Uterus (tissue), 4 donors: ENCODE measurements around the gene MYL11. TPM values are rescaled to one million over a fixed set of nuclear protein-coding genes. Genes with fewer than 3 reads are reported as not detected.

Experiments used
- DNase-seq, 2 donors: peaks; one replicate each; pipeline ENCODE4 v3.0.0-alpha.2; 2019 to 2020
- H3K27ac ChIP-seq, 2 donors: fragments of 200-600 bp; sonication (generic); 1 replicate in 1 of 2; 2 replicates in 1 of 2; pipeline ENCODE4 v1.5.1; 2016 to 2018
- H3K27me3 ChIP-seq, 2 donors: fragments of 200-600 bp; sonication (generic); one replicate each; pipeline ENCODE4 v1.5.1; 2018 to 2019; ENCODE audit warnings: control low read depth in 1 of 2
- H3K36me3 ChIP-seq, 2 donors: fragments of 200-600 bp; sonication (generic); one replicate each; pipeline ENCODE4 v1.5.1; 2019; ENCODE audit warnings: control low read depth in 1 of 2
- H3K4me1 ChIP-seq, 2 donors: fragments of 200-600 bp; sonication (generic); one replicate each; pipeline ENCODE4 v1.5.1; 2018 to 2019; ENCODE audit warnings: control low read depth in 1 of 2
- H3K4me3 ChIP-seq, 2 donors: fragments of 200-600 bp; sonication (generic); 1 replicate in 1 of 2; 2 replicates in 1 of 2; pipeline ENCODE4 v1.5.1; 2018 to 2019; ENCODE audit warnings: mild to moderate bottlenecking in 1 of 2
- H3K9me3 ChIP-seq, 2 donors: fragments of 200-600 bp; sonication (generic); one replicate each; pipeline ENCODE4 v1.5.1; 2019; ENCODE audit warnings: control low read depth in 1 of 2
- CTCF ChIP-seq, 4 experiments: fragments of 200-600 bp in 2 of 4; fragments of 450-650 bp in 2 of 4; sonication (generic) in 2 of 4; IDR thresholded peaks; one replicate each; pipeline ENCODE4 v1.5.1; 2016 to 2019; ENCODE audit warnings: antibody characterized with exemption in 4 of 4, mild to moderate bottlenecking in 2 of 4, moderate library complexity in 1 of 4
- POLR2A ChIP-seq, 2 donors: fragments of 450-650 bp; IDR thresholded peaks; one replicate each; pipeline ENCODE4 v1.6.1; 2016; ENCODE audit warnings: antibody characterized with exemption in 2 of 2, mild to moderate bottlenecking in 1 of 2, moderate library complexity in 1 of 2
- intact Hi-C: fragments of 100-400 bp; cut with DNase I; formaldehyde crosslinking; loops from one replicate; pipeline ENCODE4 v1.15.1; 2023; ENCODE audit warnings: low total_unique reads
- total RNA-seq, 4 donors: library from RNA; depleted of rRNA in 3 of 4; stranded (reverse); fragments of >200 nt in 3 of 4; gene quantifications; one replicate each; pipeline versions ENCODE4 v1.1.0 to v1.2.4, GENCODE V29; 2014 to 2023
- donor health status: DM: yes; HTN: yes; CAD: no.

The MYL11 gene
- total RNA-seq, 4 donors from 2014 or later: 1.2 TPM; not detected in 3

- Histone ChIP-seq H3K9me3 (no peaks in the 10 kb centered on the region), H3K4me1 (no peaks in the 10 kb centered on the region), H3K27ac (no peak overlapping the region), H3K4me3 (no peak overlapping the region), H3K27me3 (no peaks in the 10 kb centered on the region), H3K36me3 (no peaks in the 10 kb centered on the region)
- TF ChIP-seq CTCF (IDR thresholded peaks at IDR 0.05) (no peak), POLR2A (IDR thresholded peaks at IDR 0.05) (no peak)
- DNase-seq: no peak
- intact Hi-C loops: no loop called here
Observed at GRCh38 chr16:30381291-30382041, 6.9 kb downstream of the MYL11 start.

GRCh38 chr16:30382111-30382881 lies 7.7 kb downstream of the MYL11 start, which contains the start of gene SEPTIN1:
SEPTIN1 (minus strand) TSS chr16:30382561; CDS start chr16:30382542, 19 bp downstream.
- Histone ChIP-seq H3K4me3 (no peak within 1 kb of the TSS), H3K9me3 (no peaks in the 10 kb centered on the region), H3K4me1 (no peaks in the 10 kb centered on the region), H3K36me3 (no peaks in the 10 kb centered on the region), H3K27ac (peak within 1 kb of the TSS in 1 of 2 donors; percentile 4), H3K27me3 (no peaks in the 10 kb centered on the region)
- intact Hi-C loops: no loop called here
- TF ChIP-seq POLR2A (IDR thresholded peaks at IDR 0.05) (no peak), CTCF (IDR thresholded peaks at IDR 0.05) (no peak)
- no peak for DNase-seq

GRCh38 chr16:30383521-30383920 lies 8.9 kb downstream of the MYL11 start:
- Histone ChIP-seq H3K27me3 (no peaks in the 10 kb centered on the region), H3K27ac (no peak overlapping the region), H3K36me3 (no peaks in the 10 kb centered on the region), H3K4me1 (no peaks in the 10 kb centered on the region), H3K9me3 (no peaks in the 10 kb centered on the region), H3K4me3 (no peak overlapping the region)
- no peak for DNase-seq
- TF ChIP-seq CTCF (IDR thresholded peaks at IDR 0.05): no peak
- TF ChIP-seq POLR2A (IDR thresholded peaks at IDR 0.05): no peak
- intact Hi-C loops: no loop called here

GRCh38 chr16:30394592-30395154 lies 20.1 kb downstream of the MYL11 start:
- intact Hi-C loops: no loop called here
- H3K27me3 ChIP-seq: no peaks in the 10 kb centered on the region
- peak overlapping the region; percentile 60 to 62 for H3K4me3 ChIP-seq
- no peak for TF ChIP-seq POLR2A (IDR thresholded peaks at IDR 0.05)
- TF ChIP-seq CTCF (IDR thresholded peaks at IDR 0.05): no peak
- H3K36me3 ChIP-seq: no peaks in the 10 kb centered on the region
- no peaks in the 10 kb centered on the region for H3K9me3 ChIP-seq
- peaks cover 0 to 7% of the 10 kb centered on the region in 2 donors for H3K4me1 ChIP-seq
- H3K27ac ChIP-seq: peak overlapping the region; percentile 61 to 70
- no peak for DNase-seq
